Tibial nerve (tissue), 4 donors: ENCODE results near the gene VSNL1. TPM values are rescaled to one million over a fixed set of nuclear protein-coding genes. Genes with fewer than 3 reads are reported as not detected.

Source experiments
- DNase-seq, 2 donors: peaks; one replicate each; pipeline ENCODE4 v3.0.0-alpha.2; 2019; ENCODE audit warnings: low spot score in 2 of 2
- H3K27ac ChIP-seq, 4 donors: fragments of 200-600 bp; sonication (generic) in 3 of 4; one replicate each; pipeline ENCODE4 v1.5.1; 2017 to 2019; ENCODE audit warnings: mild to moderate bottlenecking in 1 of 4
- H3K27me3 ChIP-seq, 2 donors: fragments of 200-600 bp; sonication (generic) in 1 of 2; one replicate each; pipeline versions ENCODE4 v1.5.1 to v1.6.0; 2017 to 2019
- H3K36me3 ChIP-seq, 3 donors: fragments of 200-600 bp; sonication (generic); one replicate each; pipeline ENCODE4 v1.5.1; 2018 to 2019
- H3K4me1 ChIP-seq, 4 donors: fragments of 200-600 bp; sonication (generic) in 3 of 4; one replicate each; pipeline ENCODE4 v1.5.1; 2017 to 2019
- H3K4me3 ChIP-seq, 4 donors: fragments of 200-600 bp; sonication (generic) in 3 of 4; one replicate each; pipeline ENCODE4 v1.5.1; 2017 to 2019; ENCODE audit warnings: mild to moderate bottlenecking in 1 of 4, moderate library complexity in 1 of 4
- H3K9me3 ChIP-seq, 4 donors: fragments of 200-600 bp; sonication (generic) in 3 of 4; one replicate each; pipeline ENCODE4 v1.5.1; 2017 to 2019
- CTCF ChIP-seq, 5 experiments: fragments of 200-600 bp in 3 of 5; fragments of 450-650 bp in 2 of 5; sonication (generic) in 3 of 5; IDR thresholded peaks; one replicate each; pipeline ENCODE4 v1.5.1; 2016 to 2019; ENCODE audit warnings: antibody characterized with exemption in 5 of 5, mild to moderate bottlenecking in 3 of 5, moderate library complexity in 2 of 5
- EP300 ChIP-seq, 2 donors: sonication (generic); formaldehyde crosslinking; IDR thresholded peaks; one replicate each; pipeline ENCODE4 v1.6.1; 2017; ENCODE audit warnings: antibody characterized with exemption in 2 of 2, mild to moderate bottlenecking in 1 of 2
- POLR2A ChIP-seq, 2 donors: fragments of 450-650 bp; IDR thresholded peaks; one replicate each; pipeline ENCODE4 v1.6.1; 2017; ENCODE audit warnings: antibody characterized with exemption in 2 of 2, mild to moderate bottlenecking in 2 of 2, moderate library complexity in 2 of 2
- WGBS, 2 donors: methylation state at CpG; one replicate each; pipeline ENCODE4 v1.1.5; 2018; 5-methylcytosine and 5-hydroxymethylcytosine counted together
- total RNA-seq, 4 donors: library from RNA; depleted of rRNA; stranded (reverse); fragments of >200 nt; gene quantifications; one replicate each; pipeline ENCODE4 v1.1.0, GENCODE V29; 2016

VSNL1 gene
- total RNA-seq, 4 donors from 2014 or later, result 0.63 to 1.2 TPM; not detected in 2

GRCh38 chr2:17634997-17635396, 94.5 kb downstream of the VSNL1 start:
- DNase-seq, result no peak
- Histone ChIP-seq H3K27ac (no peak overlapping the region), H3K27me3 (no peaks in the 10 kb centered on the region), H3K4me3 (no peak overlapping the region), H3K36me3 (no peaks in the 10 kb centered on the region), H3K4me1 (no peaks in the 10 kb centered on the region), H3K9me3 (no peaks in the 10 kb centered on the region)
- TF ChIP-seq POLR2A (IDR thresholded peaks at IDR 0.05) (no peak), CTCF (IDR thresholded peaks at IDR 0.05) (no peak), EP300 (IDR thresholded peaks at IDR 0.05) (no peak)
- 60 to 64% methylated on average over 4 of the region's 4 CpGs for WGBS, 2 donors

GRCh38 chr2:17636257-17636656, 95.8 kb downstream of the VSNL1 start:
- WGBS, 2 donors, result 88 to 95% methylated on average over 3 of the region's 3 CpGs
- Histone ChIP-seq H3K27ac (no peak overlapping the region), H3K4me1 (no peaks in the 10 kb centered on the region), H3K27me3 (no peaks in the 10 kb centered on the region), H3K9me3 (no peaks in the 10 kb centered on the region), H3K4me3 (no peak overlapping the region), H3K36me3 (no peaks in the 10 kb centered on the region)
- DNase-seq, result no peak
- TF ChIP-seq EP300 (IDR thresholded peaks at IDR 0.05) (no peak), CTCF (IDR thresholded peaks at IDR 0.05) (no peak), POLR2A (IDR thresholded peaks at IDR 0.05) (no peak)

- H3K27me3 ChIP-seq, result no peaks in the 10 kb centered on the region
- DNase-seq, result no peak
- no peaks in the 10 kb centered on the region for H3K4me1 ChIP-seq
- no peaks in the 10 kb centered on the region for H3K36me3 ChIP-seq
- H3K4me3 ChIP-seq, result no peak overlapping the region
- no peaks in the 10 kb centered on the region for H3K9me3 ChIP-seq
- WGBS, 2 donors, result 64 to 65% methylated on average over 7 to 8 of the region's 8 CpGs
- H3K27ac ChIP-seq, result no peak overlapping the region
- TF ChIP-seq POLR2A (IDR thresholded peaks at IDR 0.05), result no peak
- no peak for TF ChIP-seq CTCF (IDR thresholded peaks at IDR 0.05)
- no peak for TF ChIP-seq EP300 (IDR thresholded peaks at IDR 0.05)
These were observed 96.8 kb downstream of the VSNL1 start for GRCh38 chr2:17637131-17637906.

- Histone ChIP-seq H3K4me3 (no peak overlapping the region), H3K27ac (no peak overlapping the region), H3K9me3 (no peaks in the 10 kb centered on the region), H3K36me3 (no peaks in the 10 kb centered on the region), H3K27me3 (no peaks in the 10 kb centered on the region), H3K4me1 (peaks cover 0 to 6% (median 0%) of the 10 kb centered on the region in 4 donors)
- 93% methylated on average over 7 of the region's 7 CpGs for WGBS, 2 donors
- no peak for TF ChIP-seq POLR2A (IDR thresholded peaks at IDR 0.05)
- TF ChIP-seq EP300 (IDR thresholded peaks at IDR 0.05), result no peak
- TF ChIP-seq CTCF (IDR thresholded peaks at IDR 0.05), result no peak
- DNase-seq, result no peak
These were observed 97.8 kb downstream of the VSNL1 start for GRCh38 chr2:17638196-17638743.

GRCh38 chr2:17640406-17640805, 99.9 kb downstream of the VSNL1 start:
- Histone ChIP-seq H3K36me3 (no peaks in the 10 kb centered on the region), H3K9me3 (no peaks in the 10 kb centered on the region), H3K27ac (no peak overlapping the region), H3K4me3 (no peak overlapping the region), H3K4me1 (peaks cover 0 to 10% (median 0%) of the 10 kb centered on the region in 4 donors), H3K27me3 (no peaks in the 10 kb centered on the region)
- TF ChIP-seq EP300 (IDR thresholded peaks at IDR 0.05), result no peak
- no peak for TF ChIP-seq CTCF (IDR thresholded peaks at IDR 0.05)
- no peak for TF ChIP-seq POLR2A (IDR thresholded peaks at IDR 0.05)
- 88 to 89% methylated on average over 2 of the region's 2 CpGs for WGBS, 2 donors
- DNase-seq, result no peak
